Measurements from ENCODE around the gene JAZF1. TPM values are rescaled to one million over a fixed set of nuclear protein-coding genes. Genes with fewer than 3 reads are reported as not detected.
"Not testable (repeated sequence)": the region's sequence is repeated elsewhere in the genome, so short reads cannot be mapped to it uniquely, and the experiment has no call there.

Gene JAZF1
- total RNA-seq, 2 donors from 2014 or later = 9.3 to 37.4 TPM

GRCh38 chr7:27863880-27864279 is 316.7 kb downstream of the JAZF1 start:
- WGBS = 91% methylated on average over 11 of the region's 11 CpGs
- H3K36me3 ChIP-seq = no peaks in the 10 kb centered on the region
- H3K27ac ChIP-seq = no peak overlapping the region
- H3K4me3 ChIP-seq = no peak overlapping the region
- TF ChIP-seq POLR2AphosphoS5 (IDR thresholded peaks at IDR 0.05) (no peak), CTCF (IDR thresholded peaks at IDR 0.05) (no peak), POLR2A (IDR thresholded peaks at IDR 0.05) (no peak)
- H3K9me3 ChIP-seq = no peaks in the 10 kb centered on the region
- DNase-seq (ENCODE audit: low spot score) = no peak
- intact Hi-C loops (cut with DNase I) = no loop called here
- H3K4me1 ChIP-seq (replicated peaks) = no peaks in the 10 kb centered on the region
- H3K27me3 ChIP-seq (replicated peaks; ENCODE audit: insufficient read depth) = no peaks in the 10 kb centered on the region

GRCh38 chr7:27861747-27862146 is 318.8 kb downstream of the JAZF1 start:
- TF ChIP-seq POLR2A (IDR thresholded peaks at IDR 0.05) (no peak), CTCF (IDR thresholded peaks at IDR 0.05) (no peak), POLR2AphosphoS5 (IDR thresholded peaks at IDR 0.05) (no peak)
- H3K4me3 ChIP-seq = no peak overlapping the region
- no peak for DNase-seq (ENCODE audit: low spot score)
- 94% methylated on average over 3 of the region's 3 CpGs for WGBS
- no peak overlapping the region for H3K27ac ChIP-seq
- H3K27me3 ChIP-seq (replicated peaks; ENCODE audit: insufficient read depth) = no peaks in the 10 kb centered on the region
- H3K36me3 ChIP-seq = no peaks in the 10 kb centered on the region
- intact Hi-C loops (cut with DNase I) = no loop called here
- H3K9me3 ChIP-seq = no peaks in the 10 kb centered on the region
- no peaks in the 10 kb centered on the region for H3K4me1 ChIP-seq (replicated peaks)

- 86% methylated on average over 6 of the region's 6 CpGs for WGBS
- no peaks in the 10 kb centered on the region for H3K4me1 ChIP-seq (replicated peaks)
- TF ChIP-seq CTCF (IDR thresholded peaks at IDR 0.05) (no peak), POLR2AphosphoS5 (IDR thresholded peaks at IDR 0.05) (no peak), POLR2A (IDR thresholded peaks at IDR 0.05) (no peak)
These were observed 319.8 kb downstream of the JAZF1 start for GRCh38 chr7:27860800-27861199.

GRCh38 chr7:27856703-27857485 is 323.7 kb downstream of the JAZF1 start:
- H3K27me3 ChIP-seq (replicated peaks; ENCODE audit: insufficient read depth); DNase-seq (ENCODE audit: low spot score); H3K4me1 ChIP-seq (replicated peaks); H3K27ac ChIP-seq; H3K4me3 ChIP-seq; intact Hi-C loops (cut with DNase I); H3K9me3 ChIP-seq; H3K36me3 ChIP-seq: not testable (repeated sequence)
- WGBS = 97% methylated on average over 16 of the region's 28 CpGs

More at GRCh38 chr7:27860800-27861199, 319.8 kb downstream of the JAZF1 start:
- Histone ChIP-seq H3K36me3 (no peaks in the 10 kb centered on the region), H3K27me3 (replicated peaks; ENCODE audit: insufficient read depth) (no peaks in the 10 kb centered on the region), H3K4me3 (no peak overlapping the region), H3K9me3 (no peaks in the 10 kb centered on the region), H3K27ac (no peak overlapping the region)
- no peak for DNase-seq (ENCODE audit: low spot score)
- intact Hi-C loops (cut with DNase I) = no loop called here

- H3K4me1 ChIP-seq (replicated peaks) = no peaks in the 10 kb centered on the region
- H3K4me3 ChIP-seq = no peak overlapping the region
- DNase-seq (ENCODE audit: low spot score) = no peak
- 90% methylated on average over 5 of the region's 5 CpGs for WGBS
- H3K27me3 ChIP-seq (replicated peaks; ENCODE audit: insufficient read depth) = no peaks in the 10 kb centered on the region
- no peak overlapping the region for H3K27ac ChIP-seq
- no peaks in the 10 kb centered on the region for H3K9me3 ChIP-seq
- H3K36me3 ChIP-seq = no peaks in the 10 kb centered on the region
- TF ChIP-seq POLR2A (IDR thresholded peaks at IDR 0.05) (no peak), CTCF (IDR thresholded peaks at IDR 0.05) (no peak), POLR2AphosphoS5 (IDR thresholded peaks at IDR 0.05) (no peak)
- intact Hi-C loops (cut with DNase I) = no loop called here
These were observed 330.1 kb downstream of the JAZF1 start for GRCh38 chr7:27850531-27850930.

Measured in prostate gland (tissue), 2 donors.